Measurements from ENCODE around the gene SLC16A13.
"Not testable (repeated sequence)": the region's sequence is repeated elsewhere in the genome, so short reads cannot be mapped to it uniquely, and the experiment has no call there.

SLC16A13 gene

GRCh38 chr17:7029096-7029495 is 6.7 kb upstream of the SLC16A13 start:
- DNase-seq (ENCODE audit: low read depth in 2 of 2) = no peak

GRCh38 chr17:7029659-7030058 is 6.2 kb upstream of the SLC16A13 start:
- DNase-seq (ENCODE audit: low read depth in 2 of 2) = no peak

- no peak for DNase-seq (ENCODE audit: low read depth in 2 of 2)
Observed at GRCh38 chr17:7034955-7035590, 742 bp upstream of the SLC16A13 start.

- no peak for DNase-seq (ENCODE audit: low read depth in 2 of 2)
Observed at GRCh38 chr17:7038025-7038862, 2.4 kb downstream of the SLC16A13 start.

- no peak for DNase-seq (ENCODE audit: low read depth in 2 of 2)
Observed at GRCh38 chr17:7039832-7040231, 4.0 kb downstream of the SLC16A13 start.

GRCh38 chr17:7041607-7042500 is 6.0 kb downstream of the SLC16A13 start:
- no peak for DNase-seq (ENCODE audit: low read depth in 2 of 2)

- DNase-seq (ENCODE audit: low read depth in 2 of 2) = no peak
Observed at GRCh38 chr17:7042501-7043181, 6.8 kb downstream of the SLC16A13 start.

GRCh38 chr17:7043182-7043496 is 7.3 kb downstream of the SLC16A13 start:
- no peak for DNase-seq (ENCODE audit: low read depth in 2 of 2)

GRCh38 chr17:7043497-7044198 is 7.8 kb downstream of the SLC16A13 start, which contains the start of gene SLC16A11:
TSS of gene SLC16A11 (minus strand) at chr17:7044092. CDS start at chr17:7043513, 579 bp downstream.
- DNase-seq (ENCODE audit: low read depth in 2 of 2) = no peak

GRCh38 chr17:7045492-7046126 is 9.8 kb downstream of the SLC16A13 start:
- DNase-seq (ENCODE audit: low read depth in 2 of 2) = peak; percentile 53 to 62

- no peak for DNase-seq (ENCODE audit: low read depth in 2 of 2)
Observed at GRCh38 chr17:7046127-7046724, 10.4 kb downstream of the SLC16A13 start.

- not testable (repeated sequence) for DNase-seq (ENCODE audit: low read depth in 2 of 2)
Observed at GRCh38 chr17:7046725-7047397, 11.0 kb downstream of the SLC16A13 start.

- no peak for DNase-seq (ENCODE audit: low read depth in 2 of 2)
Observed at GRCh38 chr17:7047566-7047965, 11.8 kb downstream of the SLC16A13 start.

- no peak for DNase-seq (ENCODE audit: low read depth in 2 of 2)
Observed at GRCh38 chr17:7048968-7049367, 13.2 kb downstream of the SLC16A13 start.

- not testable (repeated sequence) for DNase-seq (ENCODE audit: low read depth in 2 of 2)
Observed at GRCh38 chr17:7050583-7050982, 14.8 kb downstream of the SLC16A13 start.

- DNase-seq (ENCODE audit: low read depth in 2 of 2) = no peak
Observed at GRCh38 chr17:7056386-7056785, 20.6 kb downstream of the SLC16A13 start.

GRCh38 chr17:7058831-7059447 is 23.1 kb downstream of the SLC16A13 start:
- no peak for DNase-seq (ENCODE audit: low read depth in 2 of 2)

GRCh38 chr17:7060165-7060891 is 24.5 kb downstream of the SLC16A13 start:
- peak in 1 of 2 experiments; percentile 17 for DNase-seq (ENCODE audit: low read depth in 2 of 2)
